Lower leg skin (tissue), 3 donors: ENCODE measurements around the gene EPB41L2.

Source experiments
- CTCF ChIP-seq, 3 donors: fragments of 450-650 bp; IDR thresholded peaks; one replicate each; pipeline ENCODE4 v1.5.1; 2016; ENCODE audit warnings: antibody characterized with exemption in 3 of 3, mild to moderate bottlenecking in 3 of 3, moderate library complexity in 2 of 3
- POLR2A ChIP-seq, 2 donors: fragments of 450-650 bp; IDR thresholded peaks; one replicate each; pipeline ENCODE4 v1.6.1; 2016 to 2017; ENCODE audit warnings: antibody characterized with exemption in 2 of 2, mild to moderate bottlenecking in 1 of 2, moderate library complexity in 1 of 2

DNA sequence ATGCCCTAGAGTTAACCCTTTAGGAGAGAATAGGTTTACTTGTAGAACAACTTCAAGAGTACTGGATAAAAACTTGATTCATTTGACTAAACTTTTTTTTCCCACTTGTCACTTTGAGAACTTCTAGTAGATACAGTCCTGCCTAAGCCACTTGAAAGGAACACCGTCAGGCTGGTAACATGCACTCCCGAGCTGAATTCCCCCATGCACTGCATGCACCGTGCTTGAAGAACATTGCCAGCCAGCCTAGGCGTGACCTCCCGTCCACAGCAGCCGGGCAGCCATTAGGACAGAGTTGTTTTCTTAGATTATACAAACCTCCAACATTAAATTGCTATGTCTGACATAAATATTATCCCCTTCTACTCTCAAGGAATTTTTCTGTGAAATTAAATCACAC, 183.2 kb downstream of the EPB41L2 start:
- TF ChIP-seq CTCF (IDR thresholded peaks at IDR 0.05) (no peak), POLR2A (IDR thresholded peaks at IDR 0.05) (no peak)
